HG02885 (cell line): Measurements from ENCODE around the gene GLYATL2.

ENCODE experiments used
- ATAC-seq: cut with Tn5 transposase; IDR thresholded peaks from one replicate; pipeline ENCODE4 v1.9.1; 2021; ENCODE audit warnings: mild to moderate bottlenecking; ENCODE audit not compliant: unreplicated experiment, poor library complexity

The GLYATL2 gene, protein sequence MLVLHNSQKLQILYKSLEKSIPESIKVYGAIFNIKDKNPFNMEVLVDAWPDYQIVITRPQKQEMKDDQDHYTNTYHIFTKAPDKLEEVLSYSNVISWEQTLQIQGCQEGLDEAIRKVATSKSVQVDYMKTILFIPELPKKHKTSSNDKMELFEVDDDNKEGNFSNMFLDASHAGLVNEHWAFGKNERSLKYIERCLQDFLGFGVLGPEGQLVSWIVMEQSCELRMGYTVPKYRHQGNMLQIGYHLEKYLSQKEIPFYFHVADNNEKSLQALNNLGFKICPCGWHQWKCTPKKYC

DNA sequence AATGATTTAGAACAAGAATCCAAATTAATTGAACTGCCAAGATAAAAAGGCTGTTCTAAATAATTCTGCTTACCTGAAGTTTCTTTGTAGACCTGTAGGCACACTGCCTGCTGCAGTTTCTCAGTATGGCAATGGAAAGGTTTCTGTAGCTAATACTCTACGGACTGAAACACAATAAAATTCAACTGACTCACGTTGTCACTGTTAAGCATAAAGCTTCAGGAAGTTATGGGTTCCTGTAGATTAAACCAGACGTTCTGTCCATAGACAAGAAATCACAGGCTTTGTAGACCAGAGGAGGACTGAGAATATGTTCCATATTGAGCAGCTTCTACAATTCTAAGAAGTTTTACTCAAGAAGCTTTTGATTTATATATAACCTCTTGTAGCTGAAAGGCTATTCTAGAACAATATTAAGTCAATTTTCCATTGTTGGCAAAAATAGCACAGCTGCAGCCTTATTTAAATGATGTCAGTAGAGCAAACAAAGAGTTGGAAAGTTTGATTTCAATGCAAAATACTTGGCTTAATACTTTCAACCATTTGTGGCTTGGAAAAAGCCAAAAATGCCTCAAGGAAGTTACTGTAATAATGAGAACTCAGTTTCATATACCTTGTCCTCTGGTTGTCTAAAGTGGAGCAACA is at the start of gene GLYATL2:
GLYATL2 (minus strand) TSS at position 344 of the 645 bp plus-strand sequence. CDS start 5,092 bp downstream, outside the sequence.
- ATAC-seq: no peak

DNA sequence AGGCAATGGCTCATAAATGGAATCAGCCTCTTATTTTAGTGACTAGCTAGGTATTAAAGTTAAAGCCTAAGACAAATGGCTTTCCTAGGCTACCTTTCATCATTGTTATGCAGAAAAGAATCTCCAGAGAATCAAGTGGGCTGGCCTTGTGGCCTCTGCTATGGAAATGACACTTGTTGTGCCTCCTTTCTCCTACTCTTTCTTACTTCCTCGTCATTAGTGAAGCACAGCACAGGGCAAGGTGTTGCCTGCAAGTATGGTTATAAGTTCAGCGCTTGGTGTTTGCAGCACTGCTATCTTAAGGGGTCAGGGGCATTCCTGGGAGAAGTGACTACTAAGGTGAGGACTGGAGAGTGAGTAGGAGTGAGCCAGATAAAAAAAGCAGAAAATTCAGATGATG is 49.4 kb upstream of the GLYATL2 start:
- ATAC-seq: no peak

DNA sequence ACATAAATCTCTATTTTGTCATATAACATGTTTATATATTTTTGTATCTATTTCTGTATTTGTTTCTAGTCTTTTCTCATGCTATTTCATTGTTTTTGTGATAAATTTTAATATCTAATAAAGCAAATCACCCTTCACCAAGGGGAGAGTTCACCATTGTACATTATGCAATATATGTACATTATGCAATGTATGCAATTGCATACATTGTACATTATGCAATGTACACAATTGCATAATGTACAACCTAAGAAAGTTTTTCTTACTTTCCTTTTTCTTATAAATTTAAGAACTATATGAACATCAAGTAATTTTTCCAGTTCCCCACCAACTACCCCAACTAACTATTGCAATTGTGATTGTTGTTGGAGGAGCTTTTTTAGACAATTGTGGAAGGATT is 44.1 kb upstream of the GLYATL2 start:
- no peak for ATAC-seq

DNA sequence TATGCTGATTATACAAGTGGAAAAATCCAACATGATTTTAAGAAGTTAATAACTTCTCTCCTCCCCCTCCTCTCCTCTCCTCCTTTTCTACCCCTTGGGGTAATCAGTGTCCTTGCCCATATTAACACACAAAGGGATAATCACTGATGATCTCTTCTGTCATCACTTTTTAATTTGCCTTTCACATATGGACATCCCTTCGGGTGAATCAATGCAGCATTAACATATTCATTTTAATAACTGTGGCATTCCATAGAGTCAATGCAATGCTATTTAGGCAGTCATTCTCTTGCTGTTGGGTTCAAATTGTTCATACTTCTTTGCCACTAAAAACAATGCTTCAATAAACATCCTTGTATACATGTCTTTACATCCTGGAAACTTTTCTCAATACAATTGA is 42.9 kb upstream of the GLYATL2 start:
- ATAC-seq: no peak

DNA sequence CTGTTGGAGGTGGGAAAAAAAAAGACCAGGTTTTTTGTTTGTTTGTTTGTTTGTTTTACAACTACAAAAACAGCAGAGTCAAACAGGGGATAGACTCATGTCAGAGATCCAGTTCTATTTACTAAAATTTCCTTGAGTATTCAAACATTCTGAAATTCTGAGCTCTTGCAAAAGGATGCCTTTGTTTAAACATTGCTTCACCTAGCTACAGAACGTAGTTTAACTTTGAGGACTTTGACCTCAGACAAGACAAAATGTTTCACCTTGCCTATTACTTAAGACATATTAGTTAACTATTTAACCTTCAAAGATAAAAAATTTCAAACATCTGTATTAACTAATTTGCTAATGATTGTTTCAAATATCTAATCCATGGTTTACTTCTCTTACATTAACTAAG is 36.1 kb upstream of the GLYATL2 start:
- no peak for ATAC-seq

DNA sequence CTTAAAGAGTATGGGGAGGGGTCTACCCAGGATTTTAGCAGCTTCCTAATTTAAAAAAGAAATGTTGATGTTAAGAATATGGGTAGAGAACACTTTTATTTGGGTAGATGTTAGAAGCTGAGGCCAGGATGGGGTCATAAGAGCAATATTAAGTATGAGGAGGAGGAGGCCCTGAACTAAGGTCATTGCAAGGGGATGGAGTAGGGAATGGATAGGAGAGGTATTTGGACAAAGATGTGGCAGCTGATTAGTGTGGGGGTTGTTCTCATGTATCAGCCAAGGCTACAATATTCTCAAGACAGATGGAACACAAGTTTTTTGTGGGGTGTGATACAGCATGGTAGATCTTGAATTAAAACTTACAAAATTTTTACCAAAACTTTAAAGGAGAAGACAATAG is 35.7 kb upstream of the GLYATL2 start:
- ATAC-seq: no peak

DNA sequence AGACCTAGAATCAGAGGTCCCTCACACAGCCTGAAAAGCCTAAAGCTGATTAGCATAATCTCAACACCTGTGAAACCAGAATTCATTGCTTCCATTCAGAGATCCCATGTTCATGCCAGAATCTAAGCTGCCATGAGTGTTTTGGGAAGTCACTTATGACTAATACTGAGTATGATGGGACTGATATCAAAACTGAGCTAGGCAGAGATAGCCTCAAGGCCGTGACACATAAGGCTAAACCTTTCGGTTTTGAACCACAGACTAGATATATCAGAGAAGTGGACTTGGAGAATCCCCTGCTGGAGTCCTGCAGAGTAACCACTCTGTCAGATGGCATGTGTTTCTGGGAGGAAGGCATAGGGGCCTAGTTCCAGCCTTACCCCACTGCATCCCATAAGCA is 23.1 kb upstream of the GLYATL2 start:
- no peak for ATAC-seq

DNA sequence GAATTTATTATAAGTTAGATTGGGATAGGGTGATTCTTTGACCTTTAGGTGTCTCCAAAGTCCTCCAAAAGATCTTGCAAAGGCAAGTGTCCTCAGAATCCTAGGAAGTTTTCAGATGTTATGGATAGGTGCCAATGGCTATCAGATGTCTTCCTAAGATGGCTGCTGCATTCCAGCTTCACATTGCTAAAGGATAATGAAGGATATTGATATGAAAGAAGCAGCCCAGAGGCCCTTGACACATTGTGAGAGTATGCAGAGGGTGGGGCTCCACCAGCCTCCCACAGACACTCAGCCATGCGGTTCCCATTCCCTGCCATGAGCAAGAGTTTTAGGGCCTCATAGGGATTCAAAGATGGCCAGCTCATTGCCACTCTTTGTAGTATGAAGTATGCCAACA is 22.3 kb upstream of the GLYATL2 start:
- ATAC-seq: no peak

DNA sequence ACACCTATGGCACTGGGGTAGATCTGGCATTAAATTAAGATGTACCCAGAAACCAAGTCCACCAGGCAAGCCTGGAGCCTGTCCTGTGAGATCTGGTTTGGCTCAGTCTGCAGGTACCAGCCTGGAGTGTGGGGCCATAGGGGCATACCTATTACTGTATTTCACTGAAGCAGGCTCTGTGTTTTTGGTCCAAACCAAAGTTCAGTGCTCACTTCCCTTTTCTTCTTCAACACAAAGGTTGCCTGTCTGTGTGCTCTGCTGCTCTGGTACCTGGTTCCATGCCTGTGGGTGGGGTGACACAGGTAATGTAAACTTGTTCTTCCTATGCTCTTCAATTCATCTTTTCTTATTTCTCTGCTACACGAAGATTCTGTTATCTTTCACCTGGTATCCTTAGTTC is 19.8 kb upstream of the GLYATL2 start:
- no peak for ATAC-seq

DNA sequence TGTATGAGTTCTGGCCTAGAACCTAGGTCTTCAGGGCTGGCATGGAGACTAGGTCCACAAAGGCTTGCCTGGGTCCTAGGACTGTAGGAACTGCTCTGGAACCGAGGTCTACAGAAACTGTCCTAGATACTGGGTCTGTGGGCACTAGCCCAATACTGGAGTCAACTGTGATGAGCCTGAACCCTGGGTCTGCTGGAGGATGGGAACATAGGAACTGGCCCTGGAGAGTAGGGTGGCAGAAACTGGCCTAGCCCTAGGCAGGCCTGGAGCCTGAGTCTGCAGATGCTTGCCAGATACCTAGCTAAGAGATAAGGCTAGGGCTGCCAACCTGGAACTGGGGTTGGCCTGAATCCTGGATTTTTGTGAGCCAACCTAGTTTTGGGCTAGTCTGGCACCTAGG is 19.2 kb upstream of the GLYATL2 start:
- ATAC-seq: no peak

DNA sequence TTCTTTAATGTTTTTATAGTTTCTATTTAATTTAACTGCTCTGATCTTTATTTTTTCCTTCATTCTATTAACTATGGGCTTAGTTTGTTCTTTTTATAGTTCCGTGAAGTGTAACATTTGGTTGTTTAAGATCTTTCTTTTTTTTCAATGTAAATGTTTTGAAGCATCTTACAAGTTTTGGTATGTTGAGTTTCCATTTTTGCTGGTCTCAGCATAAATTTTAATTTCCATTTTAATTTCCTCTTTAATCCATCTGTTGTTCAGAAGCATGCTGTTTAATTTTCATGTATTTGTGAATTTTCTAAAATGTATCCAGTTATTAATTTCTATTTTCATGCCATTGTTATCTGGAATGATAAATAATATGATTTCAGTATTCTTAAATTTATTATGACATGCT is 17.0 kb upstream of the GLYATL2 start:
- ATAC-seq: no peak

DNA sequence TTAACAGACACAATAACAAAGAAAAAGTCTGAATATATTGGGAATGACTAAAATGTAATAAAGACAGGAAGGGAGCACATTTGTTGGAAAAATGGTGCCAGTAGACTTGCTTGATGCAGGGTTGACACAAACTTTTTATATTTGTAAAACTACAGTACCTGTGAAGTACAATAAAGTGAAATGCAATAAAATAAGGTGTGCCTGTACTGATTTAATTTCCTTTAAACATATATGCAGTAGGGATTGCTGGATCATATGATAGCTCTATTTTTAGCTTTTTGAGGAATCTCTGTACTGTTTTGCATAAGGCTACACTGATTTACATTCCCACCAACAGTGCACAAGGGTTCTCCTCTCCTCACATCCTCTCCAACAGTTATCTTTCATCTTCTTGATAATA is 12.3 kb upstream of the GLYATL2 start:
- ATAC-seq: no peak

DNA sequence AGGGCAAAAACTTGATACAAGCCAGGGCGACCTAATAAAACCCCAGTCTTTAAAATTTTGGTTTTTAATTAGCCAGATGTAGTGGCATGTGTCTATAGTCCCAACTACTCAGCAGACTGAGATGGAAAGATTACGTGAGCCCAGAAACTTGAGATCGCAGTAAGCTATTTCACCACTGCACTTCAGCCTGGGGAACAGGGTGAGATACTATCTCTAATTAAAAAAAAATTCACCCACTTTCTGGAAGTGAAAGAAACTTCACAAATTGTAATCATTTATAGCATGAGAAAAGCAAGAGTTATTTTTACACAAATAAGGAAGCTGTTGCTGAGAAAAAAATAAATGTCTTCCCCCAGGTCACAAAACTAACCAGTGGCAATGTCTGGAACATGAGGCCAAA is 882 bp upstream of the GLYATL2 start:
- ATAC-seq: no peak

DNA sequence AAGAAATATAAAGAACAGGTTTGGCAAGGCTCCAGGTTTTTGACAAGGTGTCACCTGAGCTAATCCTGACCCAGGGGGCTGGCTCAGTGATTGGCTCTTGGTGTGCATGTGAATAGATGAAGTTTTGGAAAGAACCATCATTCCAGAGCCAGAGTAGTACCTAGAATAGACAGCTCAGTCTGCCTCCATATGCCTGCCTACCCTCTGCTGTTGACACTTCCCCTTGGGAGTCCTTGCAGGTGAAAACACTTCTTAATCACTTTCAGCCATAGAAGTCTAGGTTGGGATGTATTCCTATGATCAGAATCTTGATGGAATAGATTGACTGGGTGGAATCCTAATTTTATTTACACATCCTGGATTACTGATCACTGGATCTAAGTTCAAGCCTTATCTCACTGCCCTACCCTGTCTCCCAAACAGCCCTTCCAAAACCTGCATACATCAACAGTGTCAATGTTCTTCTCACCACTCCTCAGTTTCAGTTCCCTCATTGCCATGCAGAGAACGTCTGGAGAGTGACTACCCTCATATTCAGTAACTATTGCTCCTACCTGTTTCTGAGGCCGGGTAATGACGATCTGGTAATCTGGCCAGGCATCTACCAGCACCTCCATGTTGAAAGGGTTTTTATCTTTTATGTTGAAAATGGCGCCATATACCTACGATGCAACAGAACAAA is 6.7 kb downstream of the GLYATL2 start:
- ATAC-seq: no peak

DNA sequence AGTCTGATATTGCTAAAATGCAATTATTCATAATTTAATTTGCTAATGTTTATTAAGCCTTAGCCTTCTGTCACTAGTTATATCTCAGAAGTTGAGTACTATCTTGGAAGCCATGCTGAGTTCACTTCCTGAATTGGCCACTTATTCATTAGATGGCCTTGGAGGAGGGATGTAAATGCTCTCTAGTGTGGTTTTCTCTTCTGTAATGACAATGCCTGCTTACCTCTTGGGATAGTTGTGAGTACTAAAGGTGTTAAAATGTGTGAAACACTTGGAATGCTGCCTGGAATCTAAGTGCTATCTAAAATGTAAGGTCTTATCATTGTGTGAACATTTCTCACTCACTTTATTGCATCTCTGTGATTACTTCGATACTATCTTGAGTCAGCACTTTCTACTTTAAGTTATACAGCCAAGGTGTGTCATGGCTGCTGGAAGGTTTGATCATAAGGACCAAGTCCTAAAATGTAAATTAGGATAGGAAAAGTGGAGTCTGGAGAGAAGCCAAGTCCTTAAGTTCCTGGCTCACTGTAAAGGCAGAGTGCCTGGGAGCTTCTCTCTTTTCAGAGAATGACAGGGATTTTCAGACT is 12.4 kb downstream of the GLYATL2 start:
- no peak for ATAC-seq

DNA sequence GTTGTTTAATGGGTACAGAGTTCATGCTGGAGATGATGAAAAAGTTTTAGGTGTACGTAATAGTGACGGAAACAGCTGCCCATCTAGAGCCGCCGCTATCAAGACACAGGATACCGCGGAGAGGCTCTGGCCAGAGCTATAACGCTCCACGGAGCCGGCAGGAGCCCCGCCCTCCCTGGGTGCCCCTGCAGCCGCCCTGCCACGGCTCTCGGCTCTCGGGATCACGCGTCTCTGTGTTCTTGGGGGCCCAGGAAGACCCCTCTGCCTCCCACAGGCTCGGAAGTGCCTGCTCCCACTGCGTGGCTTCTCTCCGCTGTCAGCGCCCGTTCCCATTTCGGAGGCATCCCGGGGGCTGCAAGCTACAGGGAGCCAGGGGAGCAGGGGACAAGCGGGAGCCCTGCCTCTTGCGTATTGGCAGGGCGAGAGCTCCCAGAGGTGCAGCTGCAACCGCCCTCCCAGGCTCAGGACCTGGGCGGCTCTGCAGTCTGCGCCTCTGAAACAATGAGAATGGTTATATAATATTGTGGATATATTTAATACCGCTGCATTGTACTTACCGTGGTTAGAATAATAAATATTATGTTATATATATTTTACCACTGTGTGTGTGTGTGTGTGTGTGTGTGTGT is 13.7 kb downstream of the GLYATL2 start:
- ATAC-seq: no peak

DNA sequence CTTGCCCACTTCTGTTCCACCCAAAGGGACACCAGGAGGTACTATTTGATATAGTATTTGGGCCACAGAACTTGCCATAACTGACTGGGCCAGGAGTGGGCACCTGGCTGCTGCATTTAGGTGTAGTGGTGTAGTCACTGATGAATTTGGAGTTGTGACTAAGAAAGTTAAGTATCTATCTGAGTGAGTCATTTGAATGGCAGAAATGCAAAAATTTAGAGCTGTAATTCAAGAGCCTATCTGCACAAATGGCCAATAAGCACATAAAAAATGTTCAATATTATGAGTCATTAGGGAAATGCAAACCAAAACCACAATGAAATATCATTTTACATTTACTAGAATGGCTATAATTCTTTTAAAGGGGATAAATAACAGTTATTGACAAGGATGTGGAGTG is 14.7 kb downstream of the GLYATL2 start:
- no peak for ATAC-seq

DNA sequence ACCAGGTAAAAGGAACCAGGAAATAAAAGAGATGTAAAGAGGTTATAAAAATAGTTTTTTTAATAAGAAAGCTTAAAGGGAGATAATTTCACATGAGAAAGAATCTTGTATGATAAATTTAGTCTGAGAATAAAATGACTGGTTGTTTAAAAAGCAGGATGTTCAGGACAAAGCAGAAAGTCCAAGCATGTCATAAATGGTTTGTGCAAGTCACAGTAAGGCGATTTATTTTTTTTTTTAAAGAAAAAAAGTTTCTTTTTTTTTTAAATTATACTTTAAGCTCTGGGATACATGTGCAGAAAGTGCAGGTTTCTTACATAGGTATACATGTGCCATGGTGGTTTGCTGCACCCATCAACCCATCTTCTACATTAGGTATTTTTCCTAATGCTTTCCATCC is 30.8 kb downstream of the GLYATL2 start:
- ATAC-seq: no peak

DNA sequence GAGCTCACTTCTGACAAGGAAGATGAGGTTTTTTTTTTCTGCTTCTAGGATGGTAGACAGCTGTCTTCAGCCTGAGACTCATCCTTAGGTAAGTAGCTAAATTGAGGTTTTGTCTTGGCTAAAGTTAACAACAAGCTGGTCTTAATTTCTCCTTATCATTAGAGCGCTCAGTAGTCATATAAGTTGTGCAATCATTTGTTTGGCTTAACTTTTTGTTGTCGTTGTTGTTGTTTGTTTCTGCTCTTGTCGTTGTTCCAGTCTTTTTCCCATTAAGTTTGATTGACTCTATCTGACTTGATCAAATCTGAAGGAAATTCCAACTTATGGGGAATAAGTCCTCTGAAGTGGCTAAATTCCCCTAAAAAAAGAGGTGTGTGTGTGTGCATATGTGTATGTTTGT is 33.0 kb downstream of the GLYATL2 start:
- ATAC-seq: no peak

DNA sequence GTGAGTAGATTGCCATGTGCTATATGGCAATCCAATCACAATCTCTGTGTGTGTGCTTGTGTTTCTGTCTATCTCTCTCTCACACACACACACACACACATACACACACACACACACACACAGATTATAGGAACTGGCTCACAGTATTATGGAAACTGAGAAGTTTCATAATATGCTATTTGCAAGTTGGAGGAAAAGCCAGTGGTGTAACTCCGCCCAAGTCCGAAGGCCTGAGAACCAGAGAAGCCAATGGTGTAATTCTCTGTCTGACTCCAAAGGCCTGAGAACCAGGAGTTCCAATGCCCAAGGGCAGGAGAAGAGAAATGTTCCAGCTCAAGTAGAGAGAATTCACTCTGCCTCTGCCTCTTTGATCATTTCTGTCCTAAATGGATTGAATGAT is 37.2 kb downstream of the GLYATL2 start:
- ATAC-seq: no peak

DNA sequence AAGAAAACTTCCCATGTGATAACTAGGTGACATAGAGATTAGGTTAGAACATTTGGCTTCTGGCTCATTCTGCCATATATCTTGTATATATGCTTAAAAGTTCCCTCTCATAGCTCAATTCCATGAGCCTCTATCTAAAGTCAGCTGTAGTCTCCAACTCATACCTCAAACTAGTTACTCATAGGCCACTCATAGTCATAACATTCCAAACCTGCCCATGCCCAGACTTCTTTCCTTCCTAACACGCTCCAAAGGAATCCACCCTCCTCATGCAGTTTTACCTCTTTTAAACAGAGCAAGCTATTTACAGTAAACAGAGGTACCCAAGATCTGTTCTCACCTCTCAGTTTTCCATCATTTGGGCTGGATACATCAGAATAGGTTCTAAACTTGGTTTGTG is 39.4 kb downstream of the GLYATL2 start:
- ATAC-seq: no peak
